Keratinocyte (primary cell): Measurements from ENCODE around the gene MID1. TPM values are rescaled to one million over a fixed set of nuclear protein-coding genes. Genes with fewer than 3 reads are reported as not detected.

ENCODE experiments used
- DNase-seq: peaks from one replicate; pipeline ENCODE4 v3.0.0-alpha.2; 2011; ENCODE audit warnings: low read depth, missing footprints, low spot score
- FAIRE-seq: peaks from 2 replicates; lab custom pipeline; 2011; peaks lifted over from hg19 to GRCh38; lab: Jason Lieb, UNC
- H2AFZ ChIP-seq: 2 replicates; pipeline ENCODE4 v1.6.0; 2012; ENCODE audit warnings: low read length, control low read depth, inconsistent platforms; ENCODE audit not compliant: control insufficient read depth
- H3K27ac ChIP-seq: 2 replicates; pipeline ENCODE4 v1.5.1; 2011; ENCODE audit warnings: low read length; ENCODE audit not compliant: control insufficient read depth, insufficient read depth
- H3K27me3 ChIP-seq: 3 replicates; pipeline ENCODE4 v1.6.0; 2011; ENCODE audit warnings: low read length; ENCODE audit not compliant: control insufficient read depth, insufficient read depth; ENCODE audit errors: extremely low read depth
- H3K36me3 ChIP-seq, 2 experiments: 2 replicates in 1 of 2; 3 replicates in 1 of 2; pipeline ENCODE4 v1.5.1; 2011; ENCODE audit warnings: low read length in 2 of 2, mild to moderate bottlenecking in 1 of 2; ENCODE audit not compliant: control insufficient read depth in 2 of 2, insufficient read depth in 2 of 2; ENCODE audit errors: extremely low read depth in 1 of 2
- H3K4me1 ChIP-seq: 3 replicates; pipeline ENCODE4 v1.5.1; 2011; ENCODE audit warnings: low read length; ENCODE audit not compliant: control insufficient read depth, insufficient read depth; ENCODE audit errors: extremely low read depth
- H3K4me2 ChIP-seq: 3 replicates; pipeline ENCODE4 v1.6.0; 2011; ENCODE audit warnings: low read depth, low read length; ENCODE audit not compliant: control insufficient read depth, insufficient read depth; ENCODE audit errors: extremely low read depth
- H3K4me3 ChIP-seq, 3 experiments: fragments of 200-600 bp in 1 of 3; sonication (generic) in 1 of 3; 2 replicates in 2 of 3; 3 replicates in 1 of 3; pipeline ENCODE4 v1.5.1; 2011 to 2016; ENCODE audit warnings: low read length in 3 of 3, mild to moderate bottlenecking in 3 of 3, control low read depth in 2 of 3, inconsistent platforms in 1 of 3, low read depth in 1 of 3, mixed read lengths in 1 of 3, mixed run types in 1 of 3, moderate library complexity in 1 of 3; ENCODE audit not compliant: control insufficient read depth in 2 of 3, insufficient read depth in 2 of 3; ENCODE audit errors: extremely low read depth in 1 of 3
- H3K79me2 ChIP-seq: 2 replicates; pipeline ENCODE4 v1.6.0; 2012; ENCODE audit warnings: low read length; ENCODE audit not compliant: control insufficient read depth, insufficient read depth
- H3K9ac ChIP-seq: 3 replicates; pipeline ENCODE4 v1.6.0; 2011; ENCODE audit warnings: low read length; ENCODE audit not compliant: control insufficient read depth, insufficient read depth; ENCODE audit errors: extremely low read depth
- H3K9me1 ChIP-seq: 3 replicates; pipeline ENCODE4 v1.6.0; 2011; ENCODE audit warnings: low read length; ENCODE audit not compliant: control insufficient read depth, insufficient read depth; ENCODE audit errors: extremely low read depth
- H3K9me3 ChIP-seq: 2 replicates; pipeline ENCODE4 v1.5.1; 2012; ENCODE audit warnings: low read depth, low read length; ENCODE audit not compliant: control insufficient read depth
- H4K20me1 ChIP-seq: 3 replicates; pipeline ENCODE4 v1.6.0; 2011; ENCODE audit warnings: low read length; ENCODE audit not compliant: control insufficient read depth, insufficient read depth; ENCODE audit errors: extremely low read depth
- CTCF ChIP-seq, 3 experiments: IDR thresholded peaks in 1 of 3; conservative IDR thresholded peaks in 1 of 3; optimal IDR thresholded peaks in 1 of 3; 2 replicates in 2 of 3; 3 replicates in 1 of 3; pipeline versions ENCODE3 to v1.5.1; 2011; ENCODE audit warnings: low read length in 3 of 3, mild to moderate bottlenecking in 3 of 3, moderate library complexity in 2 of 3, control low read depth in 1 of 3, inconsistent platforms in 1 of 3; ENCODE audit not compliant: insufficient read depth in 2 of 3; ENCODE audit errors: extremely low read depth in 1 of 3
- EZH2 ChIP-seq: IDR thresholded peaks from one replicate; pipeline ENCODE4 v1.6.1; 2012; ENCODE audit warnings: inconsistent platforms, mild to moderate bottlenecking, low read length, moderate library complexity
- dilution Hi-C: fragments of 300-500 bp; cut with MboI; formaldehyde crosslinking; loops from one replicate; pipeline ENCODE4 v1.7.0; 2020; ENCODE audit warnings: low sequenced_read_pairs; ENCODE audit not compliant: extremely low pct_ligation_motif_present
- polyA plus RNA-seq, 5 experiments: library from polyadenylated mRNA; depleted of rRNA in 3 of 5; stranded (reverse) in 3 of 5; stranded (forward) in 1 of 5; unstranded in 1 of 5; fragments of >200 nt; gene quantifications; 1 replicate in 1 of 5; 2 replicates in 3 of 5; 3 replicates in 1 of 5; pipeline versions ENCODE4 v1.2.1 to v1.2.3, GENCODE V29; 2011 to 2012; ENCODE audit warnings: missing spikeins in 2 of 5, low read depth in 1 of 5, low replicate concordance in 1 of 5

The MID1 gene
- polyA plus RNA-seq, 1 donor (not counting 4 experiments of a cell fraction or from before 2014, with no cell fraction given), result 9.2 TPM

GRCh38 chrX:10549280-10549679 is 71.1 kb downstream of the MID1 start:
- DNase-seq, result no peak
- Histone ChIP-seq H3K4me2 (no peak overlapping the region), H3K4me1 (peaks cover 7% of the 10 kb centered on the region), H2AFZ (no peak overlapping the region), H3K36me3 (no peaks in the 10 kb centered on the region), H3K79me2 (no peaks in the 10 kb centered on the region), H3K4me3 (no peak overlapping the region), H4K20me1 (no peaks in the 10 kb centered on the region), H3K27ac (no peak overlapping the region), H3K27me3 (no peaks in the 10 kb centered on the region), H3K9ac (no peak overlapping the region), H3K9me1 (no peaks in the 10 kb centered on the region), H3K9me3 (no peaks in the 10 kb centered on the region)
- TF ChIP-seq CTCF (optimal IDR thresholded peaks at IDR 0.05 in 1 of 3, IDR thresholded peaks at IDR 0.05 in 1 of 3, conservative IDR thresholded peaks at IDR 0.05 in 1 of 3; ENCODE audit: extremely low read depth in 1 of 3, insufficient read depth in 2 of 3, low read length in 3 of 3) (no peak), EZH2 (no peak)
- dilution Hi-C loops, result no loop called here
- no peak for FAIRE-seq

GRCh38 chrX:10548688-10549087 is 71.7 kb downstream of the MID1 start:
- H3K27ac ChIP-seq, result no peak overlapping the region

More at GRCh38 chrX:10548688-10549087, 71.7 kb downstream of the MID1 start:
- TF ChIP-seq CTCF (optimal IDR thresholded peaks at IDR 0.05 in 1 of 3, IDR thresholded peaks at IDR 0.05 in 1 of 3, conservative IDR thresholded peaks at IDR 0.05 in 1 of 3; ENCODE audit: extremely low read depth in 1 of 3, insufficient read depth in 2 of 3, low read length in 3 of 3) (no peak), EZH2 (no peak)
- H3K9ac ChIP-seq, result no peak overlapping the region
- no peaks in the 10 kb centered on the region for H3K9me1 ChIP-seq
- dilution Hi-C loops, result no loop called here
- peaks cover 7% of the 10 kb centered on the region for H3K4me1 ChIP-seq
- no peaks in the 10 kb centered on the region for H3K79me2 ChIP-seq
- FAIRE-seq (no peak), DNase-seq (no peak)
- H2AFZ ChIP-seq, result no peak overlapping the region
- no peak overlapping the region for H3K4me3 ChIP-seq
- no peaks in the 10 kb centered on the region for H3K9me3 ChIP-seq
- H3K4me2 ChIP-seq, result no peak overlapping the region
- H4K20me1 ChIP-seq, result no peaks in the 10 kb centered on the region
- H3K27me3 ChIP-seq, result no peaks in the 10 kb centered on the region
- no peaks in the 10 kb centered on the region for H3K36me3 ChIP-seq
